GM13976 (cell line): ENCODE measurements around the gene NRXN2.

Experiments
- DNase-seq: peaks from one replicate; pipeline ENCODE4 v3.0.0; 2012; ENCODE audit warnings: low spot score
- CTCF ChIP-seq: IDR thresholded peaks from 2 replicates; pipeline ENCODE4 v1.5.1; 2012; ENCODE audit warnings: borderline replicate concordance, mild to moderate bottlenecking; ENCODE audit not compliant: insufficient read depth; ENCODE audit errors: extremely low read depth, missing control alignments, control extremely low read depth
- in situ Hi-C: fragments of 300-500 bp; cut with MboI; formaldehyde crosslinking; loops from one replicate; pipeline ENCODE4 v1.12.0; 2022; ENCODE audit warnings: low sequenced_read_pairs, mixed read lengths, inconsistent platforms; ENCODE audit not compliant: unreplicated experiment

NRXN2 gene

DNA sequence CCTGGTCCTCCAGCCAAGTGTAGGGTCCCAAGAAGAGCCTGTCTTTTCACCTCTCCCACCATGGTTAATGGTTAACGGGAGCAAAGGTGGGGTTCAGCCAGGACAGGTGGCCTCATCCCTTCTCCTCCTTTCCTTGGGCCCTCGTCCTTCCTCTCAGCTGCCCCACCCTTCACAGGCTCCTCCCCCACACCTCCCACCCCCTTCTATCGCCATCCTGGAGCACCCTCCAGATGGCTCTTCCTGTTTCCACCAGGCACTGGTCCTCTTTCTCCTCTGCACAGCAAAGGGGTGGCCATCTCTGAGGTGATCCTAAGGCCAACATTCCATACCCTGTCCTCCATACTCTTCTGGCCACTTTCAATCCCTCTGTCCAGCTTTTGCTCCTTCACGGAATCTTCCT, 83.1 kb downstream of the NRXN2 start:
- no peak for TF ChIP-seq CTCF
- no peak for DNase-seq
- in situ Hi-C loops: no loop called here

- in situ Hi-C loops: no loop called here
- no peak for DNase-seq
- TF ChIP-seq CTCF: no peak
Measured at GRCh38 chr11:64638829-64639228, 84.2 kb downstream of the NRXN2 start.

DNA sequence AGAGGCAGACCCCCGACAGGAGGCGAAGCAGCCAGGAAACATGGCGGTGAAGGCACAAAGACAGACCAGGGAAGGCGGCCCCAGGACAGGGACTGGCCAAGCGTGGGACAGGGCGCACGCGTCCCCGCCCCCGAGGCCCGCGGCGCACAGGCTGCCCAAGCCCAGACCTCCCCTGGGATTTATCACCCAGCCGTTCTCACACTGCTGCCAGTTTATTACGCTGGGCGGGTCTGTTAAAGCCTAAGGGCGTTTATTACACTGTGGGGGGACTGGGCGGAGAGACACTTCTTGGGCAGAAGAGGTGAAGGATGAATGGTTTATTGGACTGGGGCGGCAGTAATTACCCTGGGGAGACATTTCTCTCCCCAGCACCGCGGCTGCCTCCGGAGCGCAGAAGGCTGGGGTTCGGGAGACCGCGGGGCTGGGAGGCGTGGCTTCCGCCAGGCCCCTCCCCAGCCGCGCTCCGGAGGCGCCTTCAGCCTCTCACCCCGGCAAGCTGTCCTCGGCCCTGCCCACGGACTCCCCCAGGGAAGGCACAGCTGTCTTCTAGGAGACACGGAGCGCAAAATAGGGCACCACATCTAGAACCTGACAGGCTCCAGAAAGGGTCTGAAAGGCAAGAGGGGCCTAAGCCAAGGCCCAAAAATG, 84.9 kb downstream of the NRXN2 start:
- in situ Hi-C loops: no loop called here
- DNase-seq: no peak
- TF ChIP-seq CTCF: no peak

DNA sequence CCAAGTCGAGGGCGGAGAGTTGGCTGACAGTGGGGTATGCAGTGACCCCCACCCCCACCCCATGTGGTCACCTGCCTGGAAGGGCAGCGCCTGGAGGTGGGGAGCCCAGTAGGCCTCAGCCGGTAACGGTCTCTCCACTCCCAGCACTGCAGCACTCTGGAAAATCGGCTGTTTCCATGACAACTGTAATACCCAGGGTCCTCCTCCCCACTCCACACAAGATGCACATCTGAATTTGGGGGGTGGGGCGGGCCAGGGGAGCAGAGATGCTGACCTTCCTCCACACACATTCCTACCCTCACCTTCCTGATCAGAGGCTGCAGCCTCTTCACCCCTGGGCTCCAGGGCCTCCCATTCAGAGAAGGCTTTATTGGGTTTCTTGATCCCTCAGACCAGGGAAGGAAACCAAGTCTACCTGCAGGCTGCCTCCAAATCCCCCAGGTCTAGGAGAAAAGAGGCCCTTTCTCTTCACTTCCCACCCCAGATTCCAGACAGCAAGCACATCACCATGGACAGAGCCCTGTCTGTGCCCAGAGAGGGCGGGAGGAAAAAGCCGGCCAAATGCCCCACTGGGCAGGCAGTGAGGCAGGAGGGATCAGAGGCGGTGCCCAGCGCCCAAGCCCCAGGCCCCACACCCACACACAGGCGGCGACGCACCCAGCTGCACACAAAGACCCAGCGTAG, 85.5 kb downstream of the NRXN2 start:
- in situ Hi-C loops: no loop called here
- no peak for TF ChIP-seq CTCF

DNA sequence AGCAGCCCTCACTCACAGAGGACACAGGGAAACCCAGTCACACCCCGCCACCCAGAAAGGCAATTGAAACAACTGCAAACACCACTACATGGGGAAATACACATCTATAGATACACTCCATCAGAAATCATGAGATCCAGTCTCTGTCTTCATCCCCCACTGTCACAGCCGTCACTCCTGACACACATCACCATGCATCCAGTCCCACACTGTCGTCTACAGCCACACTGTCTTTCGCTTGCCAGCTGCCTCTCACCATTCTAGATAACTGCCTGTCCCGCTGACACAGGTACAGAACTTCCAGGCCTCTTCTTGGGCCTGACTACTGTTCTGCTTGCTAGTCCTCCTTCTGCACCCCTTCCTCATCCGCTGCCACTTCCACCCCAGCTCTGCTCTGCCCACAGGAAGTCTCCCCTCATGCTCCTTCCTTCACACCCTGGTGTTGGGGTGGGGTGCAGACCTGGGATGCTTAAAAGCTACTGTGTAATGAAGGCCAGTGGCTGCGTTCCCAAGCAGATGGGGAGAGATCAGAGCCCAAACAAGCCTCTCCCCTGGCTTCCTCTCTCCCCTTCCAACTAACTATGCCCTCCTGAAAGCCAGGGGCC, 89.3 kb downstream of the NRXN2 start:
- in situ Hi-C loops: no loop called here
- DNase-seq: no peak
- TF ChIP-seq CTCF: no peak

More for the DNA sequence above, 85.5 kb downstream of the NRXN2 start:
- no peak for DNase-seq

- DNase-seq: no peak
- in situ Hi-C loops: no loop called here
- no peak for TF ChIP-seq CTCF
Measured at GRCh38 chr11:64632654-64633053, 90.3 kb downstream of the NRXN2 start.

DNA sequence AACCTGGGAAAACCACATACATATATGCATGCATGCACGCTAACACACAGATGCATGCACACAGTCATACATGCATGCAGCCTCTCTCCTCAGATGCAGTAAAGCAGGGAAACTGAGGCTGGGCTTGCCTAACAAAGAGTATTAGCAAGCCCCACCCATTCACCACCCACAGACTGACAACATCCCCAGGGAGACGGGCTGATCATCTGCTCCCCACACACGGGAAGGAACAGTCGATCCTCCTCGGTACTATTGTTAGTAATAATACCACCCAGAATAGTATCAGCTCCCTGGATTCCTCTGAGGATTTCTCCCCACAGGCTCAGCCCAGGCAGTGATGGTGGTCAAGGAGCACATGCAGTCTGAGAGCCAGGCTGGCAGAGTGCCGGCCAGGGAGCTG, 90.8 kb downstream of the NRXN2 start:
- TF ChIP-seq CTCF: no peak
- in situ Hi-C loops: no loop called here
- DNase-seq: no peak
